RPMI8226 (cell line): ENCODE data around the gene DMRT1.

ENCODE experiments used
- DNase-seq: peaks from one replicate; pipeline ENCODE4 v3.0.0-alpha.2; 2015

The DMRT1 gene

DNA sequence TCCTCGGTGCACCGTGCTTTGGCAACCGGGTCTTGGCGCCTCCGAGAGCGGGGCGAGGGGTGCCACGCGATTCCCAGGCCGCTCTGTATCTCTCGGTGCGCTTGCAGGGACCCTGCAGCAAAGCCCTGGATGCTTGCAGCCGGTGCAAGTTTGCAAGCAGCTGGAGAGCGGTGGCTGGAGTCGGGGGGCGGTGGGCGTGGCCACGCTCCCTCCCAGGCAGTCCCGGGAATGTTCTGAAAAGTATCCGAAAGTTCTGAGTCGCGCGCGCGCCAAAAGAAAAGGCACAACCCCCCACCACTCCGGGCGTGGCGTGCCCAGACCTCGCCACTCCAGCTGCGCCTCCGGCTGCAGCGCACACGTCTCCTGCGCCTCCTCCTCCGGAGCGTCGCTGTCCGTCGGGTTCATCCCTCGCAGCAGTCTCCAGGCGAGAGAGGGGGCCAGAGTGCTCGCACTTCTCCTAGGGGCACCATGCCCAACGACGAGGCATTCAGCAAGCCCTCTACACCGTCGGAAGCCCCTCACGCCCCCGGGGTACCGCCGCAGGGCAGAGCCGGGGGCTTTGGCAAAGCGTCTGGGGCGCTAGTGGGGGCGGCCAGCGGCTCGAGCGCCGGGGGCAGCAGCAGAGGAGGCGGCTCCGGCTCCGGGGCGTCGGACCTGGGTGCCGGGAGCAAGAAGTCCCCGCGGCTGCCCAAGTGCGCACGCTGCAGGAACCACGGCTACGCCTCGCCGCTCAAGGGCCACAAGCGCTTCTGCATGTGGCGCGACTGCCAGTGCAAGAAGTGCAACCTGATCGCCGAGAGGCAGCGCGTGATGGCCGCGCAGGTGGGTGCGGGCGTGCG, at the start of gene DMRT1:
TSS of gene DMRT1 (plus strand) at position 327 of the 839 bp plus-strand sequence. CDS start at position 469, 142 bp downstream.
- DNase-seq = no peak

DNA sequence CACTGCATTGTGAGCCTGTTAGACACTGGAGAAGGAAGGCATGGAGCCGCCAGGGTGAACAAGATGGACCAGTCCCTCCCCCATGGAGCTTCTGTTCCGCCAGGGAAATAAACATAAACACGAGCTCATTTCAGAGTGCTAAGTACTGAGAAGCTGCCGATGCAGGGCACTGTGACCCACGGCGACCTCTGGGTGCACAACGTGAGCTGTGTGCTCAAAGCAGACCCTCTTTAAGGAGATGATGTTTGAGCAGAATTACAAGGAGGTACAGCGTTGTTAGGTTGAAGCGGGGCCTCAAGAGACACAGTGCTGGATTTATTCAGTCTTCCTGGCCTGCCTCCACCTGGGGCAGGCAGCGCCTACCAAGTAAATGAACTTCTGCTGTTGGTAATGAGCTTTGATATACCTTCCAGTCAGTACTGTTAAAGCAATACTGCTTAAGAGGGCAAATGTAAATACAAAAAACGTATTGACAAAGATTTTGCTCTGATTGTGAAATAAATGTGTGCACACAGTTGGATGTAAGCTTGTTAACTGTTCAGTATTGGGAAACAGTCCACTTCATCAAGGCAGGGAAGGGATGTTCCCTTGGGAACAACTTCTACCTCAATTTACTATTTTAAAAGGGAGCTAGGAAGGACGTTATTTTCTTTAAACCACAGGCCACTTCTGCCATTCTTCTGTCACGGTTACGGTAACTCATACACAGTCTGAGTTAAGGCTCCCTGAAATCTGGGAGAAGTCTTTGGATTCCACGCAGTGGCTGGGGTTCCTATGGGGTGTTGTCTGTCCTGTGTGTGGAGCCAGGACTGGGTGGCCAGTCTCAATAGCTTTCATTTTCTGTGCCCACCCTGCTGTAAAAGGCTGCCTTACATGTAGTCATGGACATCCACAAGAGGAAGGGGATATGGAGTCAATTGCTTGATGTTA, 48.9 kb upstream of the DMRT1 start:
- no peak for DNase-seq

DNA sequence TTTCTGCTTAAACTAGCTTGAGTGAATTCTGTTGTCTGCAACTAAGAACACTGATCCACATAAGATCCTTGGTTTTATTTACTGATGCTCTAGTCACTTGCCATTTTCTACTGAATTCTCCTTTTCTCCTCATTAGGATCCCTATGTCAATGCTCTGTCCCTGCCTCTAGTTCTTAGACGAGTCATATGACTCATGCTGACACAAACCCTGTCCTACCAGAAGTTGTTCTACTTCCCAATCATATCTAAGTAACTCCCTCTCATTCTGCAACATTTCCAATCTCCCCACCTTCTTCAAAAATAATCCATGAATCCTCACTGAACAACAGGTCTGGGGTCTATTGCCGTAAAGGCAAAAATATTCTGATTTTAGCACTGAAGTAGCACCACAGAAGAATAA, 47.1 kb upstream of the DMRT1 start:
- DNase-seq = no peak

DNA sequence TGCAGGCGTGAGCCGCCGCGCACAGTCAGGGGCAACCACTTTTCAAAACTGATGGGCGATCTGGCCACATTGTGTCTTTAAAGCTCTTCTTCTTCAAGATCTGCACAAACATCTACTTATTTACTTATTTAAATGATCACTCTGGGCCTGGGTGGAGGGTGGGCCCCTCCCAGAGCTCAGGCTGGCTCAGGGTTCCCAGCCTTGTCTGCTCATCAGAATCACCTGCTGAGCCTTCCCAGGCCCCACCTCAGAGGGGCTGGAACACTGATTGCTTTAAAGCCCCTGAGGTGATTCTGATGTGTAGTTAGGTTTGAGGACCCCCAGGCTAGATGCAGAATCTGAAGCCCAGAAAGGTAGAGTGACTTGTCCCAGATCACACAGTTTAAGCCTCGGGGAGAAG, 45.6 kb upstream of the DMRT1 start:
- DNase-seq = no peak

DNA sequence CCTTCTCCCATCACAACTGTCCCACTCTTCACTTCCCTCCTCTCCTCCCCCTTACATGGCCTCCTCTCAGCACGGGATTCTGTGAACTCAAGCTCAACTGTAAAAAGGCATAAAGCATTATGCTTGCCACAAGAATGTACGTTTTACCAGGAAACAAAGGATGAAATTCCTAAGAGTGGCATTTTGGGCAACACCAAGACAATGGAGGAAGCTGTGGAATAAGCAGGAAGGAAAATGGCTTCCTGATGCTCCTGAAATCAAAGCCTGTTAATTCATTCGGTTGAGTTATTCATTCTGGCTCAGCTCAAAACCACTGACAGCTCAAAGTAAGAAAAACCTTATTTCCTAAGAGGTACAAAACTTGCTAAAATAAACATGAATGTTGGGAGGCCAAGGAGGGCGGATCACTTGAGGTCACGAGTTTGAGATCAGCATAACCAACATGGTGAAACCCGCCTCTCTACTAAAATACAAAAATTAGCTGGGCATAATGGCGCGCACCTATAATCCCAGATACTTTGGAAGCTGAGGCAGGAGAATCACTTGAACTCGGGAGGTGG, 40.8 kb upstream of the DMRT1 start:
- DNase-seq = no peak

DNA sequence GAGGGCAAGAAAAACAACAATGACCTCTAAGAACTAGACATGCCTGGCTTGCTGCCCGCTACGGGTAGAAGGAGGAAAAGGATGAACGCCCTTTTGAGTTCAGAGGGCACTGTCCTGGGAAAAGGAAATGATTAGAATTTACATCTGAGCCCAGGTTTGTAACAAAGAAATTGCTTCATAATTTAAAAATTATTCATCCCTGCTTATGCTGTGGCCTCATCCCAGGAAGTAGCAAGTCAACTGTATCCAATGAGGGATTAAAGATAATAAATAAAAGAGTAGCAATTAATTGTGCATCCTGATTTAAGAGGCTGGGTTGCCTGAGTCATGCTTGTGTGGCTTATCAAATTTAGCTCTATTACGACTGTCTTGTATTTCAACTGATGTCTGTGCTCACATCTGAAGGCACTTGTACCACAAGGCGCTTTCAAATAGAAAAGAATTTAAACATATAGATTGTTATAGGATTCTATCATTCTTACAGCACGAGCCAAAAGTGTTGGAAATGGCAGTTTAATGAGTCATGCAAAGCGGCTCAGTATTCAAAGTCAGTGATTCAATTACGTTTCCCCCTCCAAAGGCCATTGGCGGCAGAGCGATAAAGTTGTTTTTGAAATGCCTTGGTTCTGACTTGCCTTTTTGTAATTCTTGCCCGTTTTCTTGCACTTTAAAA, 40.0 kb upstream of the DMRT1 start:
- no peak for DNase-seq

DNA sequence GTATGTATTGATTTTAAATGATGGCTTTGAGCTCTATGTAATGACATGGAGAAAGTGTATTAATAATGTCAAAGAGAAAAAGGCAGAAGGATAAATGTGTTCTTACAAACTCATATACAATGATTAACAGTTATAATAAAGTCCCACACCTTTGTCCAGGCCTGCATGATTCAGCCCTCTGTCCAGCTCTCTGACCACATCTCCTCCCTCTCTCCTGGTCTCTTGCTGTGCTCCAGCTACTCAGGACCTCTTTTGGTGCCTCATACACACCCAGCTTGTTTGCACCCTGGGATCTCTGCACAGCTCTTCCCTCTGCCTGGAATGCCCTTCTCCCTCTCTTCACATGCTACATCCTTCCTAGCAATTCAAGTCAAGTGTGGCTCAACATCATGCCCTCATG, 37.5 kb upstream of the DMRT1 start:
- no peak for DNase-seq

DNA sequence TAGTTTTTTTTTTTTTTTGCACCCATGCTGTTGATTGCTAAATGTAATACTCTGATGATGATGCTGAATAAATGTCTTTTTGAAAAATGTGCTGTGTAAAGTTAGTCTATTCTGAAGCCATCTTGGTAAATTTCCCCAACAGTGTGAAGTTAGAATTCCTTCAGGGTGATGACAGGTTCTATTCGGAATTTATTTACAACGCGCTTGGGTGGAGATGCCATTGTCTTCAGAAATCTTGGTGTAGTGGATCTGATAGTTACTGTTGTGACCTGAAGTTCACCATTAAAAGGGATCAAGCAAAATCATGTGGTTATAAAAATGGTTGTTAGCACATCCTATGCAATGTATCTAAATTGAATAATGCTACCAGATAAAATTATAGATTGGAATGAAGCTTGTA, 36.3 kb upstream of the DMRT1 start:
- no peak for DNase-seq

DNA sequence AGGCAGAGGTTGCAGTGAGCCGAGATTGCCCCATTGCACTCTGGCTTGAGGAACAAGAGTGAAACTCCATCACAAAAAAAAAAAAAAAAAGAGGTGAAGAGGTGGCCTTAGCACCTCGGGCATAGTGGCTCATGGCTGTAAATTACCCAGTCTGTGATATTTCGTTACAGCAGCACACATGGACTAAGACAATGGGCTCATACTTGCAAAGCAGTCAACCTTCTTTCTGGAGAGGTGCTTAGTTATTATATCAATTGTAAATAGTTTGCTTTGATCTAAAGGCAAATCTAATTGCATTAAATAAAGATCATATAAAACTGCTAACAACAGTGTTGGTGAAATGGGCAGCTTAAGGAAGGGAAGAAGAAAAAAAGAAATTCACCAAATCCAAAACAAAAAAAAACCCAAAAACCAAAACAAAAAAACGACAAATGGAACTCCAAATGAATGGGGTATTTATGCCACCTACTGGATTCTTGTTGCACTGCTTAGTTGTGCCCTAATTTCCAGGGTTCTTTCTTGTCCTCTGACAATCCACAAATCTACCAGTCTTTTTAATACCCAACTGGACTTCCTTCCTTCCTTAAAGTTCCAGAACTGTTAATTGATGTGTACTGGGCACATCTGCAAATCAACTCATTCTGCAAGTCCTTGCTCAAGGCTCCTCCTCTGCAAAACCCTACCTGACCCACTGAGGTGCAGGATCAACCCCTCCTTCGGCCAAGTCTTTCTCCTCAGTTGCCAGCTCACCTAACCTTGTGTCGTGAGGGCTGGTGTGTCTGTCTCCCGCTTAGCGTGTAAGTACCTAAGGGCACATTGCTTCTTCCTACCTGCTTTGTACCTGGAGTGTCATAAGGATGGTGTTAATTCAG, 35.0 kb upstream of the DMRT1 start:
- peak; percentile 43 for DNase-seq

DNA sequence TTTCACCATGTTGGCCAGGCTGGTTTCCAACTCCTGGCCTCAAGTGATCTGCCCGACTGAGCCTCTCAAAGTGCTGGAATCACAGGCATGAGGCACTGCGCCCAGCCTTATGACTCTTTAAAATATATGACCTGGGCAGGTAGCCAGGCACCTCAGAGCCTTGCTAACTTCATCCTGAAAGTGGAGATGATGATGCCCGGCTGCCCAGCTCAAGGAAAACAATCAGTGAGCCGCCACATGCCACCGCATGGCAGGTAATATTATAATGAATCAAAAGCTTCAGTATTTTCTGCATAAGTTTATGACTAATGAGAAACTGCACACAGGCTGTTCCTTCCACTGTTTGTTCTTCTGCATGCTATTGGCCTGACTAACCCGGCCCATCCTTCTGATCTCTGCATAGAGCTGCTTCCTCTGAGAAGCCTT, 30.4 kb upstream of the DMRT1 start:
- no peak for DNase-seq

DNA sequence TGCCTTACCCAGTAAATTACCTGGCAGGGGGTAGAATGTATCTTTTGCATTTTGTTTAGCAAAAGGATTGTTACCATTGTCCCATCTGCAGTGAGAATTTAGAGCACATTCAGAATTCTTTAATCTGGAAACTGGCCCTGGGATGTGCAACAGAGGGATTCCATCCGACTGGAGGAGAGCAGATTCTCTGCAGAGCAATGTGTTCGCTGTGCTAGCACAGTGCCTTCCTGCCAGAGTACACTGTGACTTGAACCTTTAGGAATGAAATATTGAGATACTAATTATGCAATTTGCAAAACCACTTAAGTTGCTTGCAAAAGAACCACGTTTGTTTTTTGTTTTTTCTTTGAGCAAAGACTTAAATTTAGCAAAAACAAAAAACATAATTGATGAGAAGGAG, 22.5 kb upstream of the DMRT1 start:
- no peak for DNase-seq

DNA sequence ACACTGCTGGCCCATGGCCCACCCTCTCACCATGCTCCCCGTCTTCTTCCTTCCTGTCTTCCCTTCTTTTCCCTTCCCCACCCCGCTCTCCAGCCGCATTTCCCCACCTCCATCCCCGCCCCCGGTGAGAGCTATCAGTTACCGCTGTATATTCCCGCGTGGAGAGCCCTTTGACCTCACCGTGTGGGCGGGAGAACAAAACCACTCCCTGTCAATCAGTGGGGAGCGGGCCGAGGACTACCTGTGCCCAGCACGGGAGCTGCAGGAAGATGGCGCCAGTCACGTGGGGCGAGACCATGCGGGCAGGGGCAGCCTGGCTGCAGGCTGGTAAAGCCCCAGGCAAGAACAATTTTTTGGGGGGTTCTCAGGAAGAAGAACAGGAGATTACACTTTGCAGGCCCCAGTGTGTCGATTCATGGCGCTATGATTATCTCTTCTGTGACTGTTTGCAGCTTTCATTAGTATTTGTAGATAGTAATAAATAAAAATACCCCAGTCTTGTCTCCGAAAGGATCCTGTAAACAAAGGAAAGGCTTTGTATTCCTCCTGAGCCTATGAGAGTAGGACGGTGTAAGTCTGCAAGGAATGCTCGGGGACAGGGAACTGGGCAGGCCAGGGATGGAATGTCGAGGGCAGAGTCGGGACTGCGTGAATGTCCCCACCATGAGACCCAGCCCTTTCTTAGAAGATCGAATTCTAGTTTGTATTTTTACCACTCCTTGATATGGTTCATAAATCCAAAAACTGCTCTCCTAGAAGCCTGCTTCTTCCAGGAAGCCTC, 14.8 kb upstream of the DMRT1 start:
- DNase-seq = no peak

DNA sequence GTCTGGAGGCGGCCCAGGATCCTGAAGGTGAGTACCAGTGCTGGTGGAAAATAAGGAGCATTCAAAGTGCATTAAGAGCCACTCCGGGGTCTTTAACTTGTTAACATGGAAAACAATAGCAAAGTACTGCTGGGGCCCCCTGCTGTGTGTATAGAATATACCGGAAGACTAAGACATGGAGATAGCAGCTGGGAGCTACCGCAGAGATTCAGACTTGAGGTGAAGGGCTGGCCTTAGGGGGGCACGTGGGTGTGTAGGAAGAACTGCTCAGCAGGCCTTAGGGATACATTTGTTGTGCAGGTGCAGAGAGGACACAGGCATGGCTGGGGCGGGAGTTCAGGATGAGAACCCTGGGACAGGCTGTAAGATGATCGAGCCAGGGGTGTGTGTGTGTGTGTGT, 1.2 kb upstream of the DMRT1 start:
- no peak for DNase-seq

DNA sequence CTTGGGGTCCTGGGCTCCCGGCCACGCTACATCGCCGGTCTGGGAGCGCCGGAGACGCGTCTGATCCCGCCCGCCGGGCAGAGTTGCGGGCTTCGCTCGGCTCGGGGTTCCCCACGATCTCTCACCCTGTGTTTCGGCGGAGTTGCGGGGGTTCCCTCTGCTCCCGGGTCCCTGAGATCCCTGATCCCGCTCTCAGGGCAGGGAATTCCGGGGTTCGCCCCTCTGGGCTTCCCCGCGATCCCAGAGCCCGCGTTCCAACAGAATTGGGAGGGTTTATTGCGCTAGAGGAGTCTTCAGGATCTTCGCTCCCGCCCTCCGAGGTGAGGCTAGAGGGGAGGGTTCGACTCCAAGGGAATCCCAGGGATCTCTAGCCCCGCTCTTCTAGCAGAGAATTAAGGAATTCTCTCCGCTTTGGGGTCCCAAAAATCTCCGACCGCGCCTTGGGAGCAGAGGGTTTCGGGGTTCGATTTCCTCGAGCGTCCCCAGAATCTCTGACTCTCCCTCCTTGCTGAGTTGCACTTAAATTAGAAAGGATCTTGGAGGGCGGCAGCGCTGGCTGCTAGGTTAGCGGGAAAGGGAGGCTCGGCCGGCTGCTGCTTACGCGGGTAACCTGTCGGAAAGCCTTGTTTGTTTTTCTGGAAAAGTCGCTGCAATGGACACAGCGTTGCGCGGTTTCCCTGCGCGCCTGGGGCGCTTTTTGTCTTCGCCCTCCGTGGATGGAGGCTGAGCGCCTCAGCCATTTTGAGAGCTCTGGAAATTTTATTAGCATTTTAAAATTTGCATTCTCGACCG, 1.3 kb downstream of the DMRT1 start:
- DNase-seq = no peak

DNA sequence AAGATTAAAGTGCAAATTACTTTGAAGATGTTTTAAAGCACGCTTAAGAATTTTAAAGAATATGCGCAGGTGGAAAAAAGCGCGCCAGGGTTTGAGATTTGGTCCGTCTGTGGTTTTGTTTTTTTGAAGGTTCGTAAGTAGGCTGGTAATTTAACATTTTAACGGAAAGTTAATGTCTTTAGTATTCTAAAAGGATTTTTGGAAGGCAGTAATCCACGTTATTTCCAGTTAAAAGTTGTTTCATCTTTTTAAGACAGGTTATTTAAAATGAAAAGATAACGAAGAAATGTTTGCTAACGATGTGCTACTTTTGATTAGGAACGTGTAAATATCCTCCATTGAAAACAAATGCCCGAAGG, 1.9 kb downstream of the DMRT1 start:
- DNase-seq = no peak

DNA sequence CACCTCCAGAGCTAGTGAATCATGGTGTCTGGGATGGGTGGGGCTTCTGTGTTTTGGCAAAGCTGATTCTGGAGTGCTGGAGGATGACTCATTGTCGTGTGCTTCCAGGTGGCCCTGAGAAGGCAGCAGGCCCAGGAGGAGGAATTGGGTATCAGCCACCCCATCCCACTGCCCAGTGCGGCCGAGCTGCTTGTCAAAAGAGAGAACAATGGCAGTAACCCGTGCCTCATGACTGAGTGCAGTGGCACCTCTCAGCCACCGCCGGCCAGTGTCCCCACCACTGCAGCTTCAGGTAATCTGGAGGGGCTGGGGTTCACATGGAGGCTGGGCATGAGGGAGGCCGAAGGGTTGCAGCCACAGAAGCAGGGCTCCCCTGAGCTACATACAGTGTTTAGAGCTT, 5.4 kb downstream of the DMRT1 start:
- no peak for DNase-seq

DNA sequence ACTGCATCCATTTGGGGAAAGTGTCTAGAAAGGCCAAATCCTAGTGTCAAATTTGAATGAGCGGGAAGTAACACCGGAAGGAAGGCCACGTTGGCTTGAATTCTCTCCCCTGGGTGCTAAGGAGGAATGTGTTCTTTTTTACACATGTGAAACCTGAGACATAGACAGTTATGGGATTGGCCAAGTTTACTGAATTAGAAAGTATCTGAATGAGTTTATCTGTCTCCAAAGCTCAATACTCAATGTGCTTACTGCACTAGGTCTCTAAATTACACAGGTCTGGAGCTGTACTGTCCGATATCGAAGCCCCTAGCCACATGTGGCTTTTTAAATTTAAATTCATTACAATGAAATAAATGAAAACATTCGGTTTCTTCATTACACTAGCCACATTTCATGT, 6.0 kb downstream of the DMRT1 start:
- no peak for DNase-seq

DNA sequence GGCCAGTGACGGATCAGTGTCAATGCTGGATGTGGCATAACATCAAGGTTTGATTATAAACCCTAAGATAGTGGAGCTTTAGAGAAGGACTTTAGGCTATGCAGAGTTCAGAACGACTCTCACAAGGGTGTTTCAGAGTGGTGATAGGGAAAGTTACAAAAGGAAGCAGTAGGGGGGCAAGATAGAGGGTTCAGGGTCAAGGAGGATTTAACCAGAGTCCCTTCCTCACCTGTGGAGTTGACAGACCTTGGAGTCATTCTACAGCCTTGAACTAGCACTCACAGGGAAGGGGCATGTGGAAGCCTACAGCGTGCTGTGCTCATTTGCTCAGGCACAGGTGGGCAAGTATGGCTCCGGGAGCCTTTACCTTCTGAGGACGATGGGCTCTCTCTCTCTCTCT, 7.9 kb downstream of the DMRT1 start:
- DNase-seq = no peak

DNA sequence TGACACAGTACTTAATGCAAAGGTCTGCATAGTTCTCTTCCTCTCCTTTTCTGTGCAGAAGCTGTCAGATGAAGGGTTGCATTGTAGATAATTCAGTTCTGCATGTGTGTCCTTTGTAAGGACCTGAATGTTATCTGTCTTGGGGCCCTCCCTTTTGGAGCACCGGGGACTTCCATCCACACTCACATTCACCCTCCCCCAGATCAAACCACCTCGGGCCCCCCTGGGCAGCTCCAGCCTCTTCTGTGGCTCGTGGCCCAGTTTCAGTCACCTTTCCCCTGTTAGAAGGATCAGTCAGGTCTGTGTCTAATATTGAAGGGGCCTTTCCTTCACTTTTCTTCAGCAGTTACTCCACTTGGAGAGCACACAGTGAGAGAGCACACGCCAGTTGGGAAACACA, 11.0 kb downstream of the DMRT1 start:
- no peak for DNase-seq

DNA sequence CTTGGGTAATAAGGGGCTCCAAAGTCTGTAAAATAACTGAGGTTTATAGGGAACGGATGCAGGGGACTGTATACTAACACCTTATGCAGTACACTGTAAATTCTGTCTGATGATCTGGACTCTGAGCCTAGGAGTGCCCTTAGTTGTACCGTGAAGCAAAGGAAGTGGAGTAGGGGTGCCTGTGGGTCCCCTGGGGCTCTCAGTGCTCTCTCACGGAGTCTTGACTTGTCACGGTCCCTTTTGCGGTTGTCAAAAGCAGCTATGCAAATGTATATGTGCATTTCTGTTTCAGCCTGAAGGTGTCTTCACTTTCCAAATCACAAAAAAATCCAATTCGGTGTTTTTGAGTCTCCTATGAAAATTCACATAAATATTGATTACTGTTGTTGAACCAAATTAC, 17.8 kb downstream of the DMRT1 start:
- no peak for DNase-seq

DNA sequence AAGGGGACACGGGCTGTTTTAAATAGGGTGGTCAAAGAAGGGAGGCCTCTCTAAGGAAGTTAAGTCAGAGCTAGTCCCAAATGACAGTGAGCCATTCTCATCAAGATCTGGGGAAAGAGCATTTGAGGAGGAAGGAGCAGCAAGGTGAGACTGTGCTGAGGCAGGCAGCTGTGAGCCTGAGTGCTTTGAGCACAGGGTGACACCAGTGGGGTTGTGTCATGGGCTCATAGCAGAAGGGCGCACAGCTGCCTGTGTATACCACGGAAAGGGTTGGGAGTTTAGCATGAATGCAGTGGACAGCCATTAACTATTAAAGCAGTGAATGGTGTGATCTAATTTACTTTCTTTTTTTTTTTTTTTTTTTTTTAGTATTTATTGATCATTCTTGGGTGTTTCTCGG, 19.2 kb downstream of the DMRT1 start:
- no peak for DNase-seq
